H1 (cell line): Measurements from ENCODE around the gene OSBPL6. TPM values are rescaled to one million over a fixed set of nuclear protein-coding genes. Genes with fewer than 3 reads are reported as not detected.

Experiments used
- CTCF ChIA-PET: fragments of 300-600 bp; sonication (Branson Sonifier 250); formaldehyde crosslinking; loops from one replicate; lab custom pipeline; 2021; ENCODE audit not compliant: partially characterized antibody; lab: Charles Lee
- POLR2A ChIA-PET: fragments of 300-600 bp; sonication (Branson Sonifier 250); formaldehyde crosslinking; loops from one replicate; lab custom pipeline; 2021; ENCODE audit warnings: inconsistent platforms; ENCODE audit not compliant: partially characterized antibody; lab: Charles Lee
- DNase-seq, 2 experiments: peaks; one replicate each; pipeline versions ENCODE4 v3.0.0 to v3.0.0-alpha.2; 2010 to 2022; ENCODE audit warnings: low spot score in 2 of 2, low read depth in 1 of 2, mixed read lengths in 1 of 2
- FAIRE-seq: peaks from 2 replicates; lab custom pipeline; 2011; peaks lifted over from hg19 to GRCh38; lab: Jason Lieb, UNC
- H2AFZ ChIP-seq: 2 replicates; pipeline ENCODE4 v1.8.1; 2012; ENCODE audit warnings: low read length, inconsistent platforms
- H2AK5ac ChIP-seq: 2 replicates; pipeline ENCODE4 v1.6.1; 2013; ENCODE audit warnings: low read depth, low read length
- H2BK120ac ChIP-seq: replicated peaks from 2 replicates; pipeline ENCODE3; 2013; ENCODE audit warnings: low read depth, low read length, inconsistent platforms
- H2BK12ac ChIP-seq: 2 replicates; pipeline ENCODE4 v1.6.1; 2013; ENCODE audit warnings: low read depth, low read length
- H2BK15ac ChIP-seq: 2 replicates; pipeline ENCODE4 v1.6.1; 2013; ENCODE audit warnings: low read length
- H2BK20ac ChIP-seq: 2 replicates; pipeline ENCODE4 v1.6.1; 2013; ENCODE audit warnings: low read length
- H2BK5ac ChIP-seq: 2 replicates; pipeline ENCODE4 v1.6.1; 2013; ENCODE audit warnings: low read depth, low read length
- H3K14ac ChIP-seq: 2 replicates; pipeline ENCODE4 v1.6.1; 2013; ENCODE audit warnings: inconsistent platforms; ENCODE audit not compliant: insufficient read length
- H3K18ac ChIP-seq: 2 replicates; pipeline ENCODE4 v1.6.1; 2013; ENCODE audit warnings: low read length; ENCODE audit errors: extremely low read depth
- H3K23ac ChIP-seq: 2 replicates; pipeline ENCODE4 v1.6.1; 2013; ENCODE audit warnings: inconsistent platforms; ENCODE audit not compliant: insufficient read length
- H3K23me2 ChIP-seq: 2 replicates; pipeline ENCODE4 v1.6.1; 2013; ENCODE audit warnings: low read depth, low read length
- H3K27ac ChIP-seq: 2 replicates; pipeline ENCODE4 v1.6.1; 2011; ENCODE audit warnings: low read depth, low read length, inconsistent platforms
- H3K27me3 ChIP-seq, 4 experiments: replicated peaks in 1 of 4; 1 replicate in 1 of 4; 2 replicates in 3 of 4; pipeline versions ENCODE4 v1.6.1 to v1.8.1; 2011 to 2013; ENCODE audit warnings: low read length in 3 of 4, mild to moderate bottlenecking in 3 of 4, inconsistent platforms in 2 of 4, mixed read lengths in 2 of 4, moderate library complexity in 1 of 4; ENCODE audit not compliant: control insufficient read depth in 3 of 4, insufficient read depth in 3 of 4; ENCODE audit errors: extremely low read depth in 1 of 4
- H3K36me3 ChIP-seq, 4 experiments: 2 replicates each; pipeline versions ENCODE4 v1.6.1 to v1.8.1; 2011 to 2013; ENCODE audit warnings: mild to moderate bottlenecking in 4 of 4, low read length in 3 of 4, moderate library complexity in 2 of 4, control low read depth in 1 of 4, inconsistent platforms in 1 of 4; ENCODE audit not compliant: insufficient read depth in 4 of 4, control insufficient read depth in 2 of 4
- H3K4ac ChIP-seq: replicated peaks from 2 replicates; pipeline ENCODE3; 2013; ENCODE audit warnings: low read length, low read depth, mixed read lengths, inconsistent platforms; ENCODE audit not compliant: insufficient read length
- H3K4me1 ChIP-seq, 4 experiments: replicated peaks in 1 of 4; 1 replicate in 1 of 4; 2 replicates in 3 of 4; pipeline versions ENCODE4 v1.6.1 to v1.8.1; 2011 to 2013; ENCODE audit warnings: low read length in 3 of 4, inconsistent platforms in 2 of 4, mixed read lengths in 1 of 4; ENCODE audit not compliant: insufficient read depth in 4 of 4, control insufficient read depth in 3 of 4
- H3K4me2 ChIP-seq, 2 experiments: 2 replicates each; pipeline versions ENCODE4 v1.6.1 to v1.8.1; 2011 to 2013; ENCODE audit warnings: low read depth in 2 of 2, low read length in 2 of 2, control low read depth in 1 of 2, inconsistent platforms in 1 of 2, mild to moderate bottlenecking in 1 of 2; ENCODE audit not compliant: insufficient read depth in 1 of 2
- H3K4me3 ChIP-seq, 4 experiments: fragments of 200-600, 300-600 bp in 1 of 4; sonication (generic), shearing (Covaris generic), sonication (Bioruptor Twin) in 1 of 4; 2 replicates each; pipeline versions ENCODE4 v1.5.1 to v1.8.1; 2011 to 2016; ENCODE audit warnings: low read length in 4 of 4, low read depth in 3 of 4, control low read depth in 2 of 4, inconsistent platforms in 2 of 4, mild to moderate bottlenecking in 2 of 4, mixed read lengths in 1 of 4, moderate library complexity in 1 of 4; ENCODE audit not compliant: insufficient read depth in 2 of 4; ENCODE audit errors: extremely low read depth in 1 of 4
- H3K56ac ChIP-seq: replicated peaks from 2 replicates; pipeline ENCODE3; 2013; ENCODE audit warnings: low read depth, mild to moderate bottlenecking, mixed read lengths, low read length, inconsistent platforms; ENCODE audit not compliant: insufficient read length
- H3K79me1 ChIP-seq: 2 replicates; pipeline ENCODE4 v1.6.1; 2013; ENCODE audit warnings: low read depth, low read length, control low read depth
- H3K79me2 ChIP-seq, 2 experiments: 2 replicates each; pipeline versions ENCODE4 v1.6.1 to v1.8.1; 2012 to 2013; ENCODE audit warnings: low read length in 2 of 2, mild to moderate bottlenecking in 2 of 2, inconsistent platforms in 1 of 2; ENCODE audit not compliant: insufficient read depth in 2 of 2, control insufficient read depth in 1 of 2
- H3K9ac ChIP-seq, 4 experiments: replicated peaks in 1 of 4; 1 replicate in 1 of 4; 2 replicates in 3 of 4; pipeline versions ENCODE4 v1.6.1 to v1.8.1; 2011 to 2013; ENCODE audit warnings: low read depth in 3 of 4, low read length in 3 of 4, control low read depth in 2 of 4, mild to moderate bottlenecking in 2 of 4, moderate library complexity in 2 of 4, inconsistent platforms in 1 of 4; ENCODE audit errors: extremely low read depth in 1 of 4
- H3K9me3 ChIP-seq, 2 experiments: 2 replicates each; pipeline versions ENCODE4 v1.6.1 to v1.8.1; 2012 to 2013; ENCODE audit warnings: mild to moderate bottlenecking in 2 of 2, moderate library complexity in 2 of 2, control low read depth in 1 of 2, inconsistent platforms in 1 of 2, low read depth in 1 of 2, low read length in 1 of 2, mixed read lengths in 1 of 2; ENCODE audit not compliant: insufficient read depth in 2 of 2
- H4K20me1 ChIP-seq, 2 experiments: replicated peaks in 1 of 2; 2 replicates each; pipeline versions ENCODE3 to v1.8.1; 2011 to 2013; ENCODE audit warnings: inconsistent platforms in 2 of 2, low read length in 2 of 2, mild to moderate bottlenecking in 1 of 2; ENCODE audit not compliant: insufficient read depth in 2 of 2, control insufficient read depth in 1 of 2
- H4K5ac ChIP-seq: 2 replicates; pipeline ENCODE4 v1.6.1; 2013; ENCODE audit warnings: low read length, low read depth, mixed read lengths, inconsistent platforms; ENCODE audit not compliant: insufficient read length
- H4K8ac ChIP-seq: 2 replicates; pipeline ENCODE4 v1.8.0; 2013; ENCODE audit warnings: mild to moderate bottlenecking, moderate library complexity, low read length, inconsistent platforms; ENCODE audit not compliant: insufficient read depth; ENCODE audit errors: extremely low read depth
- H4K91ac ChIP-seq: replicated peaks from 2 replicates; pipeline ENCODE3; 2013; ENCODE audit warnings: low read length, mixed read lengths, inconsistent platforms; ENCODE audit not compliant: insufficient read length
- ASH2L ChIP-seq: fragments of 200-600, 300-600 bp; sonication (generic); IDR thresholded peaks from one replicate; pipeline ENCODE4 v1.7.1; 2017; ENCODE audit warnings: low read length
- BRCA1 ChIP-seq: IDR thresholded peaks from 2 replicates; pipeline ENCODE4 v1.6.1; 2012; ENCODE audit warnings: low read depth, low read length, improper control_type of control experiment
- CBX8 ChIP-seq: fragments of 300-800, 300-1000 bp; sonication (generic); IDR thresholded peaks from 2 replicates; pipeline ENCODE4 v1.7.1; 2016; ENCODE audit warnings: low read depth, low read length, borderline replicate concordance
- FOSL1 ChIP-seq: IDR thresholded peaks from 2 replicates; pipeline ENCODE4 v1.6.1; 2011; ENCODE audit warnings: mild to moderate bottlenecking, low read depth, low read length, moderate library complexity; ENCODE audit not compliant: insufficient read depth
- SP1 ChIP-seq: IDR thresholded peaks from 2 replicates; pipeline ENCODE4 v1.6.1; 2011; ENCODE audit warnings: low read depth, low read length
- SUZ12 ChIP-seq: fragments of 200-600 bp; sonication (generic); IDR thresholded peaks from 2 replicates; pipeline ENCODE4 v1.6.1; 2012; ENCODE audit warnings: mild to moderate bottlenecking, inconsistent platforms, low read length, moderate library complexity, mixed read lengths
- WGBS, 2 experiments: shearing (Covaris generic) in 1 of 2; methylation state at CpG; one replicate each; pipeline versions ENCODE4 v1.1.6 to v1.1.7; 2013 to 2015; ENCODE audit warnings: low lambda C conversion rate in 2 of 2, mixed read lengths in 2 of 2, inconsistent platforms in 1 of 2, low coverage in 1 of 2, missing lambda C conversion rate in 1 of 2; ENCODE audit not compliant: insufficient replicate concordance in 2 of 2, insufficient coverage in 1 of 2, insufficient read length in 1 of 2; ENCODE audit errors: extremely low coverage in 1 of 2, missing lambda C conversion rate in 1 of 2; 5-methylcytosine and 5-hydroxymethylcytosine counted together
- polyA plus RNA-seq, 7 experiments: library from polyadenylated mRNA; depleted of rRNA in 3 of 7; stranded (reverse) in 5 of 7; unstranded in 2 of 7; fragments of >200 nt in 5 of 7; fragments of 200-250 nt in 2 of 7; gene quantifications; 1 replicate in 5 of 7; 2 replicates in 1 of 7; 4 replicates in 1 of 7; pipeline versions ENCODE4 v1.2.1 to v1.2.3, GENCODE V29; 2011 to 2013; ENCODE audit warnings: missing spikeins in 2 of 7, mixed read lengths in 2 of 7
- total RNA-seq: library from RNA; stranded (reverse); fragmentation: NEBNext Ultra II Directional; extraction: Animal tissue kit (Norgen Biotek cat#: 25700); gene quantifications from 2 replicates; pipeline ENCODE4 v1.2.1, GENCODE V29; 2021

Gene OSBPL6
- total and polyA plus RNA-seq, 2 of the 8 experiments (the other 6 are each of a cell fraction or from before 2014, with no cell fraction given): 1.7 to 5.6 TPM

DNA sequence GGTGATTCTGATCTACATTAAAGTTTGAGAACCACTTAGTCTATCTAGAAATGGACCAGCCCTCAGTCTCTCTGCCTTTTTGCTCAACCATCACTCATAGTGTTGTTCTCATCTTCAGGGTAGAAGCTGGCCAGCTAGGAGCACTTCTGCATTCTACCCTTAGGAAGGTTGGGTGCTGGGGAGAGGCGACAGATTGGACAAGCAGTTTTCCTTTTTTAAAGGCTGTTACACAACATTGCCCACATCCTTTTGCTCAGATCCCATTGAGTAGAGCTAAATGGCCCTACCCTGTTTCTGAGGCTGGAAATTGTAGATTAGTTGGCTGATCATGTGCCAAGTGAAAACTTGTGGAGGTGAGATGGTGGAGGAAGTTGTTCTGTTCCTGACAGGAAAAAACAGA, 35.6 kb downstream of the OSBPL6 start:
- Histone ChIP-seq H3K9ac (no peak overlapping the region), H4K5ac (no peak overlapping the region), H2AFZ (no peak overlapping the region), H3K4ac (no peak overlapping the region), H3K36me3 (no peaks in the 10 kb centered on the region), H2BK120ac (no peak overlapping the region), H2BK12ac (no peak overlapping the region), H3K4me3 (no peak overlapping the region), H2BK5ac (no peak overlapping the region), H3K79me2 (no peaks in the 10 kb centered on the region), H3K18ac (no peak overlapping the region; the same call in 1 of the 2 replicates), H3K56ac (no peak overlapping the region), H4K91ac (no peak overlapping the region), H3K79me1 (no peaks in the 10 kb centered on the region; the same call in 1 of the 2 replicates), H2BK15ac (no peak overlapping the region), H4K8ac (no peak overlapping the region), H2AK5ac (no peak overlapping the region), H3K27me3 (no peaks in the 10 kb centered on the region; a peak in 1 of 7 replicates), H3K9me3 (no peaks in the 10 kb centered on the region), H2BK20ac (no peak overlapping the region), H4K20me1 (no peaks in the 10 kb centered on the region), H3K27ac (no peak overlapping the region), H3K14ac (no peak overlapping the region), H3K23me2 (no peaks in the 10 kb centered on the region; the same call in 1 of the 2 replicates), H3K4me2 (no peak overlapping the region), H3K23ac (no peak overlapping the region), H3K4me1 (peaks cover 0 to 3% (median 0%) of the 10 kb centered on the region in 4 experiments; a peak in 1 of 7 replicates)
- DNase-seq: no peak
- WGBS, 2 experiments: 86% methylated on average over 1 of the region's 1 CpG; no CpG with 5 or more reads in 1 of the 2 experiments
- ChIA-PET CTCF (interaction anchor here (0.8 kb wide), 1 partner anchor 101 kb away, joined by 4 read pairs; no protein-coding TSS in a partner anchor), POLR2A (interaction anchor here (1.0 kb wide), 1 partner anchor 18 kb away, joined by 3 read pairs; no protein-coding TSS in a partner anchor)
- no peak for FAIRE-seq
- TF ChIP-seq FOSL1 (no peak), CBX8 (no peak), BRCA1 (no peak), SP1 (no peak), ASH2L (no peak), SUZ12 (no peak)
